ENCODE measurements around the gene CYP4Z1.

GRCh38 chr1:47024141-47024801 lies 42.8 kb upstream of the CYP4Z1 start:
- TF ChIP-seq, protein P1, sequence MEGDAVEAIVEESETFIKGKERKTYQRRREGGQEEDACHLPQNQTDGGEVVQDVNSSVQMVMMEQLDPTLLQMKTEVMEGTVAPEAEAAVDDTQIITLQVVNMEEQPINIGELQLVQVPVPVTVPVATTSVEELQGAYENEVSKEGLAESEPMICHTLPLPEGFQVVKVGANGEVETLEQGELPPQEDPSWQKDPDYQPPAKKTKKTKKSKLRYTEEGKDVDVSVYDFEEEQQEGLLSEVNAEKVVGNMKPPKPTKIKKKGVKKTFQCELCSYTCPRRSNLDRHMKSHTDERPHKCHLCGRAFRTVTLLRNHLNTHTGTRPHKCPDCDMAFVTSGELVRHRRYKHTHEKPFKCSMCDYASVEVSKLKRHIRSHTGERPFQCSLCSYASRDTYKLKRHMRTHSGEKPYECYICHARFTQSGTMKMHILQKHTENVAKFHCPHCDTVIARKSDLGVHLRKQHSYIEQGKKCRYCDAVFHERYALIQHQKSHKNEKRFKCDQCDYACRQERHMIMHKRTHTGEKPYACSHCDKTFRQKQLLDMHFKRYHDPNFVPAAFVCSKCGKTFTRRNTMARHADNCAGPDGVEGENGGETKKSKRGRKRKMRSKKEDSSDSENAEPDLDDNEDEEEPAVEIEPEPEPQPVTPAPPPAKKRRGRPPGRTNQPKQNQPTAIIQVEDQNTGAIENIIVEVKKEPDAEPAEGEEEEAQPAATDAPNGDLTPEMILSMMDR (IDR thresholded peaks at IDR 0.05; ENCODE audit: insufficient read depth, low read length, poor library complexity, severe bottlenecking): no peak
- no peak for TF ChIP-seq EZH2phosphoT487 (conservative IDR thresholded peaks at IDR 0.05; ENCODE audit: low read length)

Data from SU-DHL-6 (cell line).